Caco-2 (cell line): ENCODE results near the gene RYK. TPM values are rescaled to one million over a fixed set of nuclear protein-coding genes. Genes with fewer than 3 reads are reported as not detected.

ENCODE experiments used
- Bru-seq: library from RNA; stranded (reverse); fragments of 400-500 nt; gene quantifications from one replicate; lab custom pipeline; 2021; lab: Mats Ljungman, UMichigan
- BruChase-seq, 2 experiments: library from RNA; stranded (reverse); fragments of 400-500 nt; gene quantifications; one replicate each; lab custom pipeline; 2021; lab: Mats Ljungman, UMichigan
- BruUV-seq: library from RNA; stranded (reverse); fragments of 400-500 nt; replicated peaks from 2 replicates; lab custom pipeline; 2021; lab: Mats Ljungman, UMichigan
- CTCF ChIA-PET: fragments of 300-600 bp; sonication (Branson Sonifier 250); formaldehyde crosslinking; loops from one replicate; lab custom pipeline; 2022; ENCODE audit warnings: antibody characterized with exemption; lab: Charles Lee
- POLR2A ChIA-PET: fragments of 300-600 bp; sonication (Branson Sonifier 250); formaldehyde crosslinking; loops from one replicate; lab custom pipeline; 2022; ENCODE audit warnings: antibody characterized with exemption; lab: Charles Lee
- DNase-seq, 2 experiments: peaks; one replicate each; pipeline versions ENCODE4 v3.0.0 to v3.0.0-alpha.2; 2020 to 2022
- H3K27me3 ChIP-seq: replicated peaks from 2 replicates; pipeline ENCODE4 v1.6.0; 2011; ENCODE audit warnings: low read length; ENCODE audit not compliant: control insufficient read depth, insufficient read depth
- H3K36me3 ChIP-seq: 2 replicates; pipeline ENCODE4 v1.5.1; 2011; ENCODE audit warnings: low read length; ENCODE audit not compliant: control insufficient read depth, insufficient read depth
- H3K4me1 ChIP-seq: fragments of 250-450 bp; sonication (Bioruptor Pico); 2 replicates; pipeline ENCODE4 v1.5.1; 2020; ENCODE audit warnings: mild to moderate bottlenecking
- H3K4me3 ChIP-seq: 2 replicates; pipeline ENCODE4 v1.5.1; 2011; ENCODE audit warnings: low read depth, mild to moderate bottlenecking, control low read depth, low read length
- H3K9me3 ChIP-seq: fragments of 250-450 bp; sonication (Bioruptor Pico); 2 replicates; pipeline ENCODE4 v1.5.1; 2020; ENCODE audit warnings: mild to moderate bottlenecking, moderate library complexity
- H3K27ac Mint-ChIP-seq: one replicate; pipeline ENCODE4 v1.8.0; 2022; ENCODE audit warnings: mixed read lengths; ENCODE audit not compliant: unreplicated experiment
- H3K27me3 Mint-ChIP-seq: one replicate; pipeline ENCODE4 v1.8.0; 2022; ENCODE audit warnings: mixed read lengths; ENCODE audit not compliant: insufficient read depth, unreplicated experiment
- H3K36me3 Mint-ChIP-seq: one replicate; pipeline ENCODE4 v1.8.0; 2022; ENCODE audit warnings: mild to moderate bottlenecking, mixed read lengths; ENCODE audit not compliant: insufficient read depth, unreplicated experiment
- H3K4me1 Mint-ChIP-seq: one replicate; pipeline ENCODE4 v1.8.0; 2022; ENCODE audit warnings: low read depth, mixed read lengths; ENCODE audit not compliant: unreplicated experiment
- H3K4me3 Mint-ChIP-seq: one replicate; pipeline ENCODE4 v1.8.0; 2022; ENCODE audit warnings: mild to moderate bottlenecking, moderate library complexity, mixed read lengths; ENCODE audit not compliant: unreplicated experiment
- H3K9me3 Mint-ChIP-seq: one replicate; pipeline ENCODE4 v1.8.0; 2022; ENCODE audit warnings: mixed read lengths; ENCODE audit not compliant: unreplicated experiment
- CTCF ChIP-seq, 2 experiments: fragments of 200-600 bp in 1 of 2; IDR thresholded peaks; 1 replicate in 1 of 2; 2 replicates in 1 of 2; pipeline versions ENCODE4 v1.5.1 to v1.8.0; 2011 to 2022; ENCODE audit warnings: antibody characterized with exemption in 1 of 2, control low read depth in 1 of 2, inconsistent platforms in 1 of 2, low read depth in 1 of 2, low read length in 1 of 2, mild to moderate bottlenecking in 1 of 2, moderate library complexity in 1 of 2; ENCODE audit not compliant: insufficient read depth in 1 of 2, severe bottlenecking in 1 of 2, unreplicated experiment in 1 of 2
- intact Hi-C: fragments of 100-400 bp; cut with micrococcal nuclease; formaldehyde crosslinking; loops from one replicate; pipeline ENCODE4 v1.10.0; 2022; ENCODE audit not compliant: unreplicated experiment
- long read RNA-seq: library from polyadenylated mRNA; stranded (forward); transcript quantifications from one replicate; pipeline ENCODE4 v2.0.0, GENCODE V29; 2022
- total RNA-seq: library from RNA; stranded (reverse); gene quantifications from 2 replicates; pipeline ENCODE4 v1.2.3, GENCODE V29; 2022

Gene RYK
- total RNA-seq (101 and 102 TPM in 2 replicates), Bru-seq, nascent RNA (percentile 97 among the genes with signal in this experiment), BruChase-seq, experiment 1, labeled RNA remaining after a 2-hour chase (percentile 94 among the genes with signal in this experiment), BruChase-seq, experiment 2, labeled RNA remaining after a 6-hour chase (percentile 91 among the genes with signal in this experiment)
- long read RNA-seq, full-length matches to known transcripts: 133 of 149 reads
- long read RNA-seq, partial matches to known transcripts: 7 of 149 reads
- long read RNA-seq, other reads (novel, unspliced or antisense): 9 of 149 reads

GRCh38 chr3:134250717-134251220, at the start of gene RYK:
TSS of gene RYK (minus strand) at chr3:134250859. CDS start at chr3:134250654, 205 bp downstream.
- Mint-ChIP-seq H3K27ac (peak within 1 kb of the TSS; percentile 86), H3K27me3 (no peaks in the 10 kb centered on the region), H3K4me1 (peaks cover 37% of the 10 kb centered on the region), H3K4me3 (peak within 1 kb of the TSS; percentile 85), H3K9me3 (peaks cover 13% of the 10 kb centered on the region), H3K36me3 (peaks cover 17% of the 10 kb centered on the region)
- Histone ChIP-seq H3K9me3 (no peaks in the 10 kb centered on the region; the same call in 1 of the 2 replicates), H3K36me3 (no peaks in the 10 kb centered on the region), H3K27me3 (no peaks in the 10 kb centered on the region), H3K4me1 (peaks cover 36% of the 10 kb centered on the region), H3K4me3 (peak within 1 kb of the TSS; percentile 88)
- no TSS peak for BruUV-seq
- POLR2A ChIA-PET: interaction anchor here (0.6 kb wide), 1 partner anchor 12 kb away, joined by 3 read pairs; no protein-coding TSS in a partner anchor
- DNase-seq: peak; percentile 93 to 95
- no peak for TF ChIP-seq CTCF (IDR thresholded peaks at IDR 0.05; ENCODE audit: insufficient read depth in 1 of 2, low read depth in 1 of 2, low read length in 1 of 2, severe bottlenecking in 1 of 2, unreplicated experiment in 1 of 2)
- intact Hi-C loops: loop anchor here (1.0 to 2.0 kb wide), 2 partner anchors 37 to 48 kb away; no protein-coding TSS in a partner anchor
- CTCF ChIA-PET: interaction anchor here (1.5 kb wide), 1 partner anchor 39 kb away, joined by 4 read pairs; no protein-coding TSS in a partner anchor

GRCh38 chr3:134299888-134300206, 49.2 kb upstream of the RYK start:
- ChIA-PET POLR2A (interaction anchor here (0.6 kb wide), 1 partner anchor 64 kb away, joined by 3 read pairs; no protein-coding TSS in a partner anchor), CTCF (interaction anchor here (0.6 to 1.7 kb wide), 10 partner anchors 10 to 862 kb away, joined by 3 to 42 read pairs (median 4); no protein-coding TSS in a partner anchor)
- Mint-ChIP-seq H3K36me3 (no peaks in the 10 kb centered on the region), H3K4me3 (no peak overlapping the region), H3K27ac (no peak overlapping the region), H3K27me3 (no peaks in the 10 kb centered on the region), H3K9me3 (no peaks in the 10 kb centered on the region), H3K4me1 (peaks cover 6% of the 10 kb centered on the region)
- Histone ChIP-seq H3K27me3 (no peaks in the 10 kb centered on the region), H3K9me3 (no peaks in the 10 kb centered on the region), H3K4me1 (no peaks in the 10 kb centered on the region), H3K4me3 (no peak overlapping the region), H3K36me3 (no peaks in the 10 kb centered on the region)
- DNase-seq: no peak
- intact Hi-C loops: loop anchor here (1.0 to 5.0 kb wide), 6 partner anchors 49 to 370 kb away; partner anchors contain the start of gene RYK
- peak in 1 of 2 experiments; percentile 6 for TF ChIP-seq CTCF (IDR thresholded peaks at IDR 0.05; ENCODE audit: insufficient read depth in 1 of 2, low read depth in 1 of 2, low read length in 1 of 2, severe bottlenecking in 1 of 2, unreplicated experiment in 1 of 2)
- BruUV-seq: no TSS peak

- intact Hi-C loops: loop anchor here (1.0 to 5.0 kb wide), 6 partner anchors 49 to 369 kb away; partner anchors contain the start of gene RYK
- no peaks in the 10 kb centered on the region for H3K9me3 Mint-ChIP-seq
- Histone ChIP-seq H3K9me3 (no peaks in the 10 kb centered on the region), H3K36me3 (no peaks in the 10 kb centered on the region), H3K4me1 (no peaks in the 10 kb centered on the region), H3K4me3 (no peak overlapping the region), H3K27me3 (no peaks in the 10 kb centered on the region)
- no peaks in the 10 kb centered on the region for H3K36me3 Mint-ChIP-seq
- H3K4me1 Mint-ChIP-seq: peaks cover 6% of the 10 kb centered on the region
- peak in 1 of 2 experiments; percentile 45 for DNase-seq
- CTCF ChIA-PET: interaction anchor here (0.6 to 1.7 kb wide), 12 partner anchors 9 to 862 kb away, joined by 3 to 42 read pairs (median 4); no protein-coding TSS in a partner anchor
- H3K4me3 Mint-ChIP-seq: no peak overlapping the region
- POLR2A ChIA-PET: interaction anchor here (0.6 kb wide), 1 partner anchor 65 kb away, joined by 3 read pairs; no protein-coding TSS in a partner anchor
- BruUV-seq: no TSS peak
- TF ChIP-seq CTCF (IDR thresholded peaks at IDR 0.05; ENCODE audit: insufficient read depth in 1 of 2, low read depth in 1 of 2, low read length in 1 of 2, severe bottlenecking in 1 of 2, unreplicated experiment in 1 of 2): peak; percentile 39 to 52
- no peak overlapping the region for H3K27ac Mint-ChIP-seq
- H3K27me3 Mint-ChIP-seq: no peaks in the 10 kb centered on the region
Measured at GRCh38 chr3:134299185-134299887, 48.7 kb upstream of the RYK start.
